CD4-positive, alpha-beta T cell treated with Interleukin-4 for 1 hour (primary cell): Measurements from ENCODE around the gene ALDH1A1.

Experiments used
- DNase-seq, 2 donors: peaks; one replicate each; pipeline ENCODE4 v3.0.0-alpha.2; 2020 to 2022

The ALDH1A1 gene

GRCh38 chr9:72952914-72953313, at the start of gene ALDH1A1:
Gene ALDH1A1 (minus strand): TSS chr9:72953053. CDS start chr9:72953000, 53 bp downstream.
- DNase-seq: peak in 1 of 2 donors; percentile 3

- DNase-seq: no peak
These were observed 49.0 kb upstream of the ALDH1A1 start for GRCh38 chr9:73001860-73002259.

- DNase-seq: no peak
These were observed 45.5 kb upstream of the ALDH1A1 start for GRCh38 chr9:72998363-72998762.

GRCh38 chr9:72997387-72997995, 44.6 kb upstream of the ALDH1A1 start:
- DNase-seq: no peak

GRCh38 chr9:72996684-72997314, 43.9 kb upstream of the ALDH1A1 start:
- DNase-seq: no peak

- no peak for DNase-seq
These were observed 43.3 kb upstream of the ALDH1A1 start for GRCh38 chr9:72996114-72996513.

- no peak for DNase-seq
These were observed 42.5 kb upstream of the ALDH1A1 start for GRCh38 chr9:72995131-72996024.

GRCh38 chr9:72991772-72992171, 38.9 kb upstream of the ALDH1A1 start:
- no peak for DNase-seq

- DNase-seq: no peak
These were observed 37.7 kb upstream of the ALDH1A1 start for GRCh38 chr9:72990397-72991182.

GRCh38 chr9:72986522-72987116, 33.8 kb upstream of the ALDH1A1 start:
- no peak for DNase-seq

GRCh38 chr9:72985746-72986145, 32.9 kb upstream of the ALDH1A1 start:
- DNase-seq: no peak

GRCh38 chr9:72984991-72985390, 32.1 kb upstream of the ALDH1A1 start:
- no peak for DNase-seq

- no peak for DNase-seq
These were observed 31.5 kb upstream of the ALDH1A1 start for GRCh38 chr9:72984226-72984947.

GRCh38 chr9:72983512-72984225, 30.8 kb upstream of the ALDH1A1 start:
- DNase-seq: no peak

- no peak for DNase-seq
These were observed 30.2 kb upstream of the ALDH1A1 start for GRCh38 chr9:72983056-72983455.

GRCh38 chr9:72982146-72982799, 29.4 kb upstream of the ALDH1A1 start:
- no peak for DNase-seq

GRCh38 chr9:72981433-72981832, 28.6 kb upstream of the ALDH1A1 start:
- no peak for DNase-seq

GRCh38 chr9:72980600-72981265, 27.9 kb upstream of the ALDH1A1 start:
- DNase-seq: no peak

GRCh38 chr9:72980183-72980582, 27.3 kb upstream of the ALDH1A1 start:
- DNase-seq: no peak
